ENCODE data around the gene PLXNA4. TPM values are rescaled to one million over a fixed set of nuclear protein-coding genes. Genes with fewer than 3 reads are reported as not detected.

PLXNA4 gene
- polyA plus RNA-seq, 1 donor (not counting 4 experiments of a cell fraction or from before 2014, with no cell fraction given): 0.01 TPM

- H3K4me1 ChIP-seq (ENCODE audit: control insufficient read depth, extremely low read depth, insufficient read depth, low read length): peaks cover 9% of the 10 kb centered on the region
- FAIRE-seq: peak; percentile 49
Measured at GRCh38 chr7:132295175-132295574, 281.1 kb downstream of the PLXNA4 start.

GRCh38 chr7:132292803-132293202 is 283.5 kb downstream of the PLXNA4 start:
- DNase-seq (ENCODE audit: low read depth, low spot score) (no peak), FAIRE-seq (no peak)
- no peak overlapping the region for H3K4me3 ChIP-seq (ENCODE audit: control insufficient read depth in 2 of 3, extremely low read depth in 1 of 3, insufficient read depth in 2 of 3, low read depth in 1 of 3, low read length in 3 of 3)
- H2AFZ ChIP-seq (ENCODE audit: control insufficient read depth, low read length): no peak overlapping the region
- H3K9me3 ChIP-seq (ENCODE audit: control insufficient read depth, low read depth, low read length): no peaks in the 10 kb centered on the region
- no peak overlapping the region for H3K4me2 ChIP-seq (ENCODE audit: control insufficient read depth, extremely low read depth, insufficient read depth, low read depth, low read length)
- TF ChIP-seq EZH2 (IDR thresholded peaks at IDR 0.05; ENCODE audit: low read length) (no peak), CTCF (optimal IDR thresholded peaks at IDR 0.05 in 1 of 3, IDR thresholded peaks at IDR 0.05 in 1 of 3, conservative IDR thresholded peaks at IDR 0.05 in 1 of 3; ENCODE audit: extremely low read depth in 1 of 3, insufficient read depth in 2 of 3, low read length in 3 of 3) (no peak)
- H3K9me1 ChIP-seq (ENCODE audit: control insufficient read depth, extremely low read depth, insufficient read depth, low read length): no peaks in the 10 kb centered on the region
- no peaks in the 10 kb centered on the region for H4K20me1 ChIP-seq (ENCODE audit: control insufficient read depth, extremely low read depth, insufficient read depth, low read length)
- dilution Hi-C loops (cut with MboI; ENCODE audit: extremely low pct_ligation_motif_present, low sequenced_read_pairs): no loop called here
- no peaks in the 10 kb centered on the region for H3K36me3 ChIP-seq (ENCODE audit: control insufficient read depth in 2 of 2, extremely low read depth in 1 of 2, insufficient read depth in 2 of 2, low read length in 2 of 2)
- peaks cover 11% of the 10 kb centered on the region for H3K27me3 ChIP-seq (ENCODE audit: control insufficient read depth, extremely low read depth, insufficient read depth, low read length)
- peaks cover 9% of the 10 kb centered on the region for H3K4me1 ChIP-seq (ENCODE audit: control insufficient read depth, extremely low read depth, insufficient read depth, low read length)
- H3K27ac ChIP-seq (ENCODE audit: control insufficient read depth, insufficient read depth, low read length): no peak overlapping the region
- no peaks in the 10 kb centered on the region for H3K79me2 ChIP-seq (ENCODE audit: control insufficient read depth, insufficient read depth, low read length)
- H3K9ac ChIP-seq (ENCODE audit: control insufficient read depth, extremely low read depth, insufficient read depth, low read length): no peak overlapping the region

More at GRCh38 chr7:132295175-132295574, 281.1 kb downstream of the PLXNA4 start:
- no peak overlapping the region for H3K4me3 ChIP-seq (ENCODE audit: control insufficient read depth in 2 of 3, extremely low read depth in 1 of 3, insufficient read depth in 2 of 3, low read depth in 1 of 3, low read length in 3 of 3)
- dilution Hi-C loops (cut with MboI; ENCODE audit: extremely low pct_ligation_motif_present, low sequenced_read_pairs): no loop called here
- no peak for TF ChIP-seq CTCF (optimal IDR thresholded peaks at IDR 0.05 in 1 of 3, IDR thresholded peaks at IDR 0.05 in 1 of 3, conservative IDR thresholded peaks at IDR 0.05 in 1 of 3; ENCODE audit: extremely low read depth in 1 of 3, insufficient read depth in 2 of 3, low read length in 3 of 3)
- no peak for TF ChIP-seq EZH2 (IDR thresholded peaks at IDR 0.05; ENCODE audit: low read length)
- no peak overlapping the region for H3K27ac ChIP-seq (ENCODE audit: control insufficient read depth, insufficient read depth, low read length)
- peak overlapping the region; percentile 44 for H3K4me2 ChIP-seq (ENCODE audit: control insufficient read depth, extremely low read depth, insufficient read depth, low read depth, low read length)
- no peaks in the 10 kb centered on the region for H3K79me2 ChIP-seq (ENCODE audit: control insufficient read depth, insufficient read depth, low read length)
- H3K9ac ChIP-seq (ENCODE audit: control insufficient read depth, extremely low read depth, insufficient read depth, low read length): no peak overlapping the region
- no peaks in the 10 kb centered on the region for H3K9me1 ChIP-seq (ENCODE audit: control insufficient read depth, extremely low read depth, insufficient read depth, low read length)
- H3K36me3 ChIP-seq (ENCODE audit: control insufficient read depth in 2 of 2, extremely low read depth in 1 of 2, insufficient read depth in 2 of 2, low read length in 2 of 2): no peaks in the 10 kb centered on the region
- H3K27me3 ChIP-seq (ENCODE audit: control insufficient read depth, extremely low read depth, insufficient read depth, low read length): peaks cover 9% of the 10 kb centered on the region
- H4K20me1 ChIP-seq (ENCODE audit: control insufficient read depth, extremely low read depth, insufficient read depth, low read length): no peaks in the 10 kb centered on the region
- DNase-seq (ENCODE audit: low read depth, low spot score): no peak
- no peaks in the 10 kb centered on the region for H3K9me3 ChIP-seq (ENCODE audit: control insufficient read depth, low read depth, low read length)
- H2AFZ ChIP-seq (ENCODE audit: control insufficient read depth, low read length): no peak overlapping the region

Measured in keratinocyte (primary cell).